ENCODE data around the gene BCKDHA. TPM values are rescaled to one million over a fixed set of nuclear protein-coding genes. Genes with fewer than 3 reads are reported as not detected.

BCKDHA gene
- polyA plus RNA-seq, 1 of the 3 experiments (the other 2 are of a cell fraction), result 30.9 TPM

GRCh38 chr19:41367848-41368301, 29.7 kb upstream of the BCKDHA start:
- H3K9me2 ChIP-seq, result no peaks in the 10 kb centered on the region
- H4K20me1 ChIP-seq (ENCODE audit: insufficient read depth), result peaks cover 4% of the 10 kb centered on the region; the same call in 1 of the 2 replicates
- DNase-seq, result no peak
- TF ChIP-seq PBX3 (IDR thresholded peaks at IDR 0.05), result peak; percentile 74
- TF ChIP-seq USF2 (IDR thresholded peaks at IDR 0.05; ENCODE audit: borderline replicate concordance, low read depth, low read length), result no peak
- TF ChIP-seq CHD2 (IDR thresholded peaks at IDR 0.05; ENCODE audit: low read length, partially characterized antibody), result no peak
- TF ChIP-seq MXI1 (IDR thresholded peaks at IDR 0.05; ENCODE audit: low read depth, low read length), result no peak
- peak; percentile 88; the same call in 1 of the 2 replicates for TF ChIP-seq JUND (IDR thresholded peaks at IDR 0.05)
- no peak for TF ChIP-seq CTCF (IDR thresholded peaks at IDR 0.05)
- TF ChIP-seq TEAD4 (IDR thresholded peaks at IDR 0.05; ENCODE audit: borderline replicate concordance, insufficient read depth), result peak; percentile 86
- peak; percentile 55; the same call in 1 of the 2 replicates for TF ChIP-seq ZBTB33 (IDR thresholded peaks at IDR 0.05; ENCODE audit: borderline replicate concordance, low read depth)
- TF ChIP-seq EP300 (IDR thresholded peaks at IDR 0.05; ENCODE audit: borderline replicate concordance in 1 of 2, low read depth in 1 of 2, low read length in 1 of 2), result peak in 1 of 2 experiments; percentile 89; a peak in 2 of 4 replicates
- TF ChIP-seq MAX (IDR thresholded peaks at IDR 0.05; ENCODE audit: low read depth), result peak; percentile 90
- TF ChIP-seq TCF12 (IDR thresholded peaks at IDR 0.05), result peak; percentile 98
- TF ChIP-seq NFIC (IDR thresholded peaks at IDR 0.05; ENCODE audit: borderline replicate concordance), result peak; percentile 74; the same call in 1 of the 2 replicates
- TF ChIP-seq FOSL2 (IDR thresholded peaks at IDR 0.05; ENCODE audit: borderline replicate concordance, low read depth), result peak; percentile 87; the same call in 1 of the 2 replicates
- peak; percentile 37; the same call in 1 of the 2 replicates for TF ChIP-seq MEF2A (IDR thresholded peaks at IDR 0.05; ENCODE audit: borderline replicate concordance, low read depth)
- TF ChIP-seq POLR2AphosphoS5 (IDR thresholded peaks at IDR 0.05; ENCODE audit: low read depth, low read length), result peak; percentile 68; the same call in 1 of the 2 replicates
- 0 out of 2 replicates have a peak, but pooled peaks have one; percentile 53 for TF ChIP-seq FOXM1 (IDR thresholded peaks at IDR 0.05; ENCODE audit: low read depth)
- TF ChIP-seq RFX5 (IDR thresholded peaks at IDR 0.05; ENCODE audit: low read length), result no peak
- peak; percentile 47; the same call in 1 of the 2 replicates for TF ChIP-seq SIN3A (IDR thresholded peaks at IDR 0.05; ENCODE audit: borderline replicate concordance, low read depth, low read length)
- TF ChIP-seq USF1 (IDR thresholded peaks at IDR 0.05; ENCODE audit: borderline replicate concordance, low read depth), result 0 out of 2 replicates have a peak, but pooled peaks have one; percentile 22
- CTCF ChIA-PET, result no interaction called here
- H3K36me3 ChIP-seq (replicated peaks in 1 of 2; ENCODE audit: control insufficient read depth in 1 of 2, insufficient read depth in 2 of 2, low read length in 1 of 2), result peaks cover 0 to 3% of the 10 kb centered on the region in 2 experiments
- no peak overlapping the region for H3K4me3 ChIP-seq (ENCODE audit: low read depth in 2 of 2, low read length in 1 of 2)
- H3K9me3 ChIP-seq, result no peaks in the 10 kb centered on the region
- H3K9ac ChIP-seq, result peak overlapping the region; percentile 35; the same call in 1 of the 2 replicates
- WGBS (ENCODE audit: low lambda C conversion rate), result 21% methylated on average over 6 of the region's 6 CpGs
- H3K4me1 ChIP-seq (ENCODE audit: control insufficient read depth in 1 of 2, insufficient read depth in 2 of 2, low read depth in 1 of 2, low read length in 1 of 2), result peaks cover 10 to 15% of the 10 kb centered on the region in 2 experiments; a peak in 3 of 4 replicates
- peak overlapping the region in 1 of 2 experiments; percentile 87; a peak in 2 of 4 replicates for H3K27ac ChIP-seq (ENCODE audit: low read depth in 2 of 2, low read length in 1 of 2)
- POLR2A ChIA-PET, result no interaction called here
- peaks cover 64% of the 10 kb centered on the region for H3K79me2 ChIP-seq (ENCODE audit: insufficient read depth)
- no peak overlapping the region for H2AFZ ChIP-seq (ENCODE audit: low read depth)
- peaks cover 18% of the 10 kb centered on the region for H3F3A ChIP-seq (replicated peaks; ENCODE audit: insufficient read depth)
- peak overlapping the region; percentile 22 for H3K4me2 ChIP-seq
- H3K27me3 ChIP-seq (ENCODE audit: insufficient read depth), result no peaks in the 10 kb centered on the region
